Measurements from ENCODE around the gene COG1.

The COG1 gene

DNA sequence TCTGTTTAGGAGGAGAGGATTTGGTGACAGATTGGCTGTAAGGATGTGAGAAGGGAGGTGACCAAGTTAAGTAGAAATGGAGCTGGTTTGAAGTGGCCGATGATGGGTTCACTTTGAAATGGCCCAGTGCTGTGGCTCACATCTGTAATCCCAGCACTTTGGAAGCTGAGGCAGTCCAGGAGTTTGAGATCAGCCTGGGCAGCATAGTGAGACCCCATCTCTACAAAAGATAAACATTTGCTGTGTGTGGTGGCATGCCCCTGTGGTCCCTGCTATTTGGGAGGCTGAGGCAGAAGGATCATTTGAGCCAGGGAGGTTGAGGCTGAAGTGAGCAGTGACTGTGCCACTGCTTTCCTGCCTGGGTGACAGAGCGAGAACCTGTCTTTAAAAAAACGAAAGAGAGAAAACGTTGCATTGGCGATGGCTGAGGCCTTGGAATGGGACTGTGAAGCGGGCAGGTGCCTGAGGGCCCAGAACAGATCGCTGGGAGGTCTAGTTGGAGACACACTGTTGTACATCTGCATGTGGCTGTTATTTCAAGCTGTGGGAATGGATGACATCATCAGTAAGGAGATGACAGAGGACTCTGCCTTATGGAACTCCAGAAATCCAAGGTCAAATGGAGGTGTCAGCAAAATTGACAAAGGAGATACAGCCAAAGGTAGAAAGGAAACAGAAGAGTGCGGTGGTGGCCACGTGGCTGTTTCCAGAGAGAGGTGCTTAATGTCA is 5.5 kb downstream of the COG1 start:
- no peak for DNase-seq (ENCODE audit: low read depth, low spot score)
- H3K27ac ChIP-seq, result no peak overlapping the region

- H3K27ac ChIP-seq, result no peak overlapping the region
- DNase-seq (ENCODE audit: low read depth, low spot score), result no peak
Measured at GRCh38 chr17:73198930-73199260, 6.0 kb downstream of the COG1 start.

DNA sequence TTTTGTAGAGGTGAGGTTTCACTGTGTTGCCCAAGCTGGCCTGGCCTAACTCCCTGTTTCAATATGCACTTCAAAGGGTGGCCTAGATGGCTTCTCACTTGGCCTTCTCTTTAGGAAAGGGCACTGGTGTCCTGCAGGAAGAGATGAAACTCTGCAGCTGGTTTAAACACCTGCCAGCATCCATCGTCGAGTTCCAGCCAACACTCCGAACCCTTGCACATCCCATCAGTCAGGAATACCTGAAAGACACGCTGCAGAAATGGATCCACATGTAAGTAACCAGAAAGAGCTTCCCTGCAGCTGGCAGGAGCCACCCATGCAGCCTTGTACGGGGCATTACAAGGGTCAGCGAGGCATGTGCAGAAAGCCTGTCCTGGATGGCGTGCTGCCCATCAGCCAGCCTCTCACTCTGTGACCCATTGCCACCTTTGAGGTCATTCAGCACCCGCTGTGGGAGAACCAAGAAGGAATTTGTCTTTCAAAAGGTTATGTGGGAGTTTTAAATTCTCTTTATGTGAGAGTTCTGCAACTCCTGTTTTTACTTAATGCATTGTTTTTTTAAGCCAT is 7.0 kb downstream of the COG1 start:
- no peak for DNase-seq (ENCODE audit: low read depth, low spot score)
- no peak overlapping the region for H3K27ac ChIP-seq

GRCh38 chr17:73200476-73200875 is 7.6 kb downstream of the COG1 start:
- H3K27ac ChIP-seq, result no peak overlapping the region
- DNase-seq (ENCODE audit: low read depth, low spot score), result no peak

DNA sequence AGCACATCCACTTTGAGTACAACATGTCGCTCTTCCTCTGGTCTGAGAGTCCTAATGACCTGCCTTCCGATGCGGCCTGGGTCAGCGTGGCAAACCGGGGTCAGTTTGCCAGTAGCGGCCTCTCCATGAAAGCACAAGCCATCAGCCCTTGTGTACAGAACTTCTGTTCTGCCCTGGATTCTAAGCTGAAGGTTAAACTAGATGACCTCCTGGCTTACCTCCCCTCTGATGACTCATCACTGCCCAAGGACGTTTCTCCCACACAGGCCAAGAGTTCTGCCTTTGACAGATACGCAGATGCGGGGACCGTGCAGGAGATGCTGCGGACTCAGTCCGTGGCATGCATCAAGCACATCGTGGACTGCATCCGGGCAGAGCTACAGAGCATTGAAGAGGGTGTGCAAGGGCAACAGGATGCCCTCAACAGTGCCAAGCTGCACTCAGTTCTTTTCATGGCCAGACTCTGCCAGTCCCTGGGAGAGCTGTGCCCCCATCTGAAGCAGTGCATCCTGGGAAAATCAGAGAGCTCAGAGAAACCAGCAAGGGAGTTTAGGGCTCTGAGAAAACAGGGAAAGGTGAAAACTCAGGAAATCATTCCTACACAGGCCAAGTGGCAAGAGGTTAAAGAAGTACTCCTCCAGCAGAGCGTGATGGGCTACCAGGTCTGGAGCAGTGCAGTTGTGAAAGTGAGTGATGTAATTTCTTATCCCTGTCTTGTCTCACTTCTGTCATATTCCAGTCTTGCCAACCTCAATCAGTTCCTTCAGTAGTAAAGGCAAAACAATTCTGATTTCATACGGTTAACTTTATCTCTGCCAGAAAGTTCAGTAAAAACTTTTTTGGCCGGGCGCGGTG is 8.6 kb downstream of the COG1 start:
- no peak overlapping the region for H3K27ac ChIP-seq
- no peak for DNase-seq (ENCODE audit: low read depth, low spot score)

- H3K27ac ChIP-seq, result no peak overlapping the region
- no peak for DNase-seq (ENCODE audit: low read depth, low spot score)
Measured at GRCh38 chr17:73203135-73203787, 10.4 kb downstream of the COG1 start.

DNA sequence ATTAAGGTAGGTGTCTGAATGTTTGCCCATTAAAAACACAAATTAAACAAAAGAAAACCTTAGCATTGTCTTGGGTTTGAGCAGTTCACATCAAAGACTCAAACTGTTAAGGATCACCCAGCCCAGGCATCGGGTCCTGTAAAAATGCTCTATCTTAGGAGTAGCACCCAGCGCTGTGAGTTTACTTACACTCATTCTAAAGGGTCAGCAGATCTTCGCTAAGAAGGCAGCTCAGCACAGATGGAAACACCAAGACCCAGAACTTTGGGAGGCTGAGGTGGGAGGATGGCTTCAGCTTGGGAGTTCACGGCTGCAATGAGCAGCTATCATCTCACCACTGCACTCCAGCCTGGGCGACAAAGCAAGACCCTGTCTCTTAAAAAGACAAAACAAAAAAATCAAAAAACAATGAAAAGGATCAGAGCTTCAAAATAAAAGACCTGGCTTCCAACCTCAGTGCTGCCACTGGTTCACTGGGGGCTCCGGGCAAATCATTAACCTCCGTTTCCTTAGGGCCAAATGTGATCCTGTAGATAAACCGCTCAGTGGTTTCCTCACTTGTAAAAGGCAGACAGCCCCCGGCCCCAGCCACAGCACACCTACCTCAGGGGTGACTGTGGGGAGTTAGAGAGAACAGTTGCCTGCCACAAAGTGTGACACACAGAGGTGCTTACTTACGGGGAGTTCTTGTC is 11.1 kb downstream of the COG1 start:
- no peak overlapping the region for H3K27ac ChIP-seq
- DNase-seq (ENCODE audit: low read depth, low spot score), result no peak

DNA sequence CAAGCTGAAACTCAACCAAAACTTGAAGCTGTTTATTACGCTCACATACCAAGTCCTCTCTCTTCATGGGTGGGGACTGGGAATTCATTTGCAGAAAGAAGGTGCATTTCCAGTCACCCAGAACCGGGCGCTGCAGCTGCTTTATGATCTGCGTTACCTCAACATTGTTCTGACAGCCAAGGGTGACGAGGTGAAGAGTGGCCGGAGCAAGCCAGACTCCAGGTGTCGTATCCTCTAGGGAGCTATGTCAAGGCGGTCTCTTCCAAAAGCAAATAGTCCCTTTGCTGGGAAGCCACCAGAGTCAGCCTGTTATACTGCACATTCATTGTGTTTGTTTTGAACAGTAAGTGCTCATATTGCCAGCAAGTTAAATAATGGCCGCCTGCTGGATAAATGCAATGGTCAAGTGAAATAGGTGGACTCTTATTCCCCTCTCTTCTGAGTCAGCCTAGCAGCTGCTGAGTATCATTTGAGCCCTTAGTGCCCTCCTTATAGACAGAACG is 12.7 kb downstream of the COG1 start:
- no peak overlapping the region for H3K27ac ChIP-seq
- no peak for DNase-seq (ENCODE audit: low read depth, low spot score)

GRCh38 chr17:73208139-73208827 is 15.4 kb downstream of the COG1 start:
- H3K27ac ChIP-seq, result no peak overlapping the region
- no peak for DNase-seq (ENCODE audit: low read depth, low spot score)

DNA sequence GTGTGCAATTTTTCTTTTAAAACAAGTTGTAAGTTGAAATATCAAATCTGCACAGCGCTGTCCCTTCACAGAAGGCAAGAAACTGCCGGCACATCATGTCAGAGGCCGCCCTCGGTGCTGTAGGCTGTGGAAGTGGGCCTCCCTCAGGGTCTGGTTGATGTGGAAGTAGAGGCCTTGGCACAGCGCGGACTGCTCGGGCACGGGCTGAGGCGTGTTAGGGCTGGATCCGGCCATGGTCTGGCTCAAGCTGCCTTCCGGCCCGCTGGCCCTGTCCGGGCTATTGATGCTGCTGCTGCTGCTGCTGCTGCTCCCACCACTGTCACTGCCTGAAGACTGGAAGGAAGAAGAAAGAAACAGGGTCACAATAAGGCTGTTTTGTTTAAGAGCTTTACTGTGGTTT is 16.6 kb downstream of the COG1 start:
- DNase-seq (ENCODE audit: low read depth, low spot score), result no peak
- peak overlapping the region; percentile 8 for H3K27ac ChIP-seq

- H3K27ac ChIP-seq, result peak overlapping the region; percentile 8
- no peak for DNase-seq (ENCODE audit: low read depth, low spot score)
Measured at GRCh38 chr17:73210002-73210678, 17.3 kb downstream of the COG1 start.

DNA sequence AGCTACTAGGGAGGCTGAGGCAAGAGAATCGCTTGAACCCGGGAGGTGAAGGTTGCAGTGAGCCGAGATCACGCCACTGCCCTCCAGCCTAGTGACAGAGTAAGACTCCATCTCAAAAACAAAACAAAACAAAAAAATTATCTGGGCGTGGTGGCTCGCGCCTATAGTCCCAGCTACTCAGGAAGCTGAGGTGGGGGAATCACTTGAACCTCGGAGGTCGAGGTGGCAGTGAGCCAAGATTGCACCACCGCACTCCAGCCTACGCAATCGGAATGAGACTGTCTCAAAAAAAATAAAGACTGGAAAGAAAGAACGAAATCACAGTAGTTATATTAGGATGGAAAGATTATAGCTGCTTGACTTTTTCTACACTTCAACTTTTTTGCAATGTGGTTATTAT is 18.9 kb downstream of the COG1 start:
- no peak for DNase-seq (ENCODE audit: low read depth, low spot score)
- H3K27ac ChIP-seq, result no peak overlapping the region

- H3K27ac ChIP-seq, result no peak overlapping the region
- no peak for DNase-seq (ENCODE audit: low read depth, low spot score)
Measured at GRCh38 chr17:73214008-73214407, 21.2 kb downstream of the COG1 start.

DNA sequence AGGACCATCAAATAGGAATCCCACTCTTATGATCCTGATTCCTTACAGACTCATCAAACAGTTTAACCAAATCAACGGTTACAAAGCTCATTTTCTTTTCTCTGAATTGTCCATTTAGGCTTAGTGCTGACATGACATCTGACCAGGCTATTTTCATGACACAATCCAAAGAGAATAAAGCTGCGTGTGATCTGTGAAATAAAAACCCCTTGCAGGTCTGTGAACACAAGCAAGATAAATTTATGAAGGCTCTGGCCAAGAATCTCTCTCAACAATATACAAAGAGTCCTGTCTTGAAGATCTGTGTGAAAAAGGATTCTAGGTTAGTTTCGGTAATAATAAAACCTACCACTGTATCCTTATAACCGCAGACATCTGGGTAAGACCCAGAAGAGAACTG is 22.0 kb downstream of the COG1 start:
- DNase-seq (ENCODE audit: low read depth, low spot score), result no peak
- no peak overlapping the region for H3K27ac ChIP-seq

DNA sequence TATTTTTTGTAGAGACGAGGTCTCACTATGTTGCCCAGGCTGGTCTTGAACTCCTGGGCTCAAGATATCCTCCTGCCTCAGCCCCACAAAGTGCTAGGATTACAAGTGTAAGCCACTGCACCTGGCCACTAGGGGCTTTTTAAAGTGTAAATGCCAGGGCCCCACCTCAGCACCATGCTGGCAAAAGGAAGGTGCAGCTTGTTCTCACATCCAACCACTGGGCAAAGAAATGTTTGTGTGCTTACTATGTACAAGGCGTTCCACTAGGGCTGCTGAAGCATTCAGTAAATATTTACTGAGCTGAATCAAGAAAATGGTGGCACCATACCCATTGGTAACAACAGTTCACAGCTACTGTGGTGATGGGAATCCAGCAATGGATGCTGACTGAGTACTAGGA is 22.6 kb downstream of the COG1 start:
- DNase-seq (ENCODE audit: low read depth, low spot score), result no peak
- H3K27ac ChIP-seq, result no peak overlapping the region

- H3K27ac ChIP-seq, result peak overlapping the region; percentile 66
Measured at GRCh38 chr17:73223626-73224230, 30.9 kb downstream of the COG1 start.

DNA sequence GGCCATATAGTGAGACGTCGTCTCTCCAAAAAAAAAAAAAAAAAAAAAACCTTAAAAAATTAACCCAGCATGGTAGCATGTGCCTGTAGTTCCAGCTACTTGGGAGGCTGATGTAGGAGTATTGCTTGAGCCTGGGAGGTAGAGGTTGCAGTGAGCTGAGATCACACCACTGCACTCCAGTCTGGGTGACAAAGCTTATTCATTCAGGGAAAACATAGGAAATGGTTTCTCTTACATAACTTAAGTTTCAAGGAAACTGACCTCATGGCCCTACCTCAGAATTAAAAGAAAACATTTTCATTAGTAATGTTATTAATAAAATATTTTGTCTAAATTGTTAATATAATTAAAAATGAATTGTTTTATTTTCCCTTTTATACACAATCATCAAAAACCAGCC is 31.4 kb downstream of the COG1 start:
- DNase-seq (ENCODE audit: low read depth, low spot score), result no peak

More at GRCh38 chr17:73223626-73224230, 30.9 kb downstream of the COG1 start:
- no peak for DNase-seq (ENCODE audit: low read depth, low spot score)

GRCh38 chr17:73224663-73225305 is 31.9 kb downstream of the COG1 start:
- DNase-seq (ENCODE audit: low read depth, low spot score), result no peak

More for the DNA sequence above, 31.4 kb downstream of the COG1 start:
- H3K27ac ChIP-seq, result peak overlapping the region; percentile 66

More at GRCh38 chr17:73224663-73225305, 31.9 kb downstream of the COG1 start:
- H3K27ac ChIP-seq, result peak overlapping the region; percentile 66

Data from epithelial cell of prostate (primary cell).